IPS DF 4.7 (cell line): ENCODE measurements around the gene LDHD.

Experiments used
- DNase-seq: peaks from one replicate; pipeline ENCODE4 v3.0.0-alpha.2; 2013; ENCODE audit warnings: low spot score; ENCODE audit errors: extremely low read depth

Gene LDHD

GRCh38 chr16:75081179-75081859 lies 35.3 kb downstream of the LDHD start:
- no peak for DNase-seq

GRCh38 chr16:75080205-75081029 lies 36.2 kb downstream of the LDHD start:
- no peak for DNase-seq

- DNase-seq, result no peak
Observed at GRCh38 chr16:75079346-75079926, 37.1 kb downstream of the LDHD start.

- no peak for DNase-seq
Observed at GRCh38 chr16:75078886-75079285, 37.7 kb downstream of the LDHD start.

GRCh38 chr16:75075688-75076268 lies 40.8 kb downstream of the LDHD start:
- no peak for DNase-seq

GRCh38 chr16:75074920-75075687 lies 41.5 kb downstream of the LDHD start:
- DNase-seq, result no peak

- no peak for DNase-seq
Observed at GRCh38 chr16:75074304-75074793, 42.2 kb downstream of the LDHD start.

GRCh38 chr16:75073545-75074303 lies 42.9 kb downstream of the LDHD start:
- DNase-seq, result no peak

- no peak for DNase-seq
Observed at GRCh38 chr16:75072239-75072947, 44.2 kb downstream of the LDHD start.

GRCh38 chr16:75071621-75072020 lies 45.0 kb downstream of the LDHD start:
- no peak for DNase-seq

GRCh38 chr16:75070012-75070841 lies 46.4 kb downstream of the LDHD start:
- no peak for DNase-seq

- no peak for DNase-seq
Observed at GRCh38 chr16:75068085-75069031, 48.2 kb downstream of the LDHD start.

GRCh38 chr16:75066861-75067447 lies 49.6 kb downstream of the LDHD start:
- DNase-seq, result no peak

- DNase-seq, result no peak
Observed at GRCh38 chr16:75065521-75066149, 50.9 kb downstream of the LDHD start.

GRCh38 chr16:75065149-75065505 lies 51.5 kb downstream of the LDHD start:
- DNase-seq, result no peak

GRCh38 chr16:75064403-75065148 lies 52.0 kb downstream of the LDHD start:
- no peak for DNase-seq
